NOMO-1 treated with DMSO at 0.1 percent for 48 hours (cell line): ENCODE data around the gene VPS16.

Experiments used
- DNase-seq: peaks from one replicate; lab custom pipeline; 2025; ENCODE audit not compliant: unreplicated experiment; lab: John Stamatoyannopoulos, UW

VPS16 gene

DNA sequence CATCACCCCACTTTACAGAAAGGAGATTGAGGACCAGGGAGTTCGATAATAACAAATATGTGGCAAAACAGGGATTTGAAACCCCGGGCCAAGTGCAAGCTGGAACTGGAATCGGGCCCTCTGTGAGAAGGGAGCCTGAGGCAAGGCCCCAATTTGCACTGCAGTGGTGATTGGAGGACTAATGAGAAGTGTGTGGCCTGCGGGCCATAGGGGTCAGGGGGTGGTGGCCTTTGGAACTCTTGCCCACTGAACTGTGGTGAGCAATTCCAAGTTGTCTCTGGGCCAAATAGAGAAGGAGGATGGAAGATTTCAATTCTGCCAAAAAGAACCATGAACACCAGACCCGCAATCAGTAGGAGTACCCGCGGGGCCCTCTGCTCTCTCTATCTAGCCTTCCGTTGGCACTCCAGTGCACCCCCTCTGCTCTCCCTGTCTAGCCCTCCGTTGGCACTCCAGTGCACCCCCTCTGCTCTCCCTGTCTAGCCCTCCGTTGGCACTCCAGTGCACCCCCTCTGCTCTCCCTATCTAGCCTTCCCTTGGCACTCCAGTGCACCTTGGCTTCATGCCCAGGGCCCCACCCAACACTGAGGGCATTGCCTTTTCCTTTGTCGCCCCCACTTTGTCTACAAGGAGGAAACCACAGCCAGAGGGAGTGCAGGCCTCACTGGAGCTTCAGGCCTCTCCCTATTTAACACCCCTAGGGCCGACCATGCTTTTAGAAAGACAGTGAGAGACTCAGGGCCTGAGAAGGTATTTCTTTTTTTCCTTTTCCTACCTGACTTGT lies 26.7 kb downstream of the VPS16 start:
- DNase-seq = no peak

DNA sequence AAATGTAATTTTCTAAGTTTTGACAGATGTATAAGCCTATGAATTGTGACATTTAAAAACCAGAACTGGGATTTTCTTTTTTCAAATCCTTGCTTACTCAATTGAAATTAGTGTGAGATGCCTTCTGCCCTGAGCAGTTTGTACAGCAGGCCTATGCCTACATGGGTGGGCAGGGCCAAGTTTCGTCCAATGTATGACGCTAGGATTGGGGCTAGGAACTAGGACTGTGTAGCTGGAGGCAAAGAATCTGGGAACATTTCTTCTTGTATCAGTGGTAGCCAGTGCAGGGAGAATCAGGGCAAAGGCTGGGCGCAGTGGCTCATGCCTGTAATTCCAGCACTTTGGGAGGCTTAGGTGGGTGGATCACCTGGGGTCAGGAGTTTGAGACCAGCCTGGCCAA lies 28.8 kb downstream of the VPS16 start:
- DNase-seq = no peak

DNA sequence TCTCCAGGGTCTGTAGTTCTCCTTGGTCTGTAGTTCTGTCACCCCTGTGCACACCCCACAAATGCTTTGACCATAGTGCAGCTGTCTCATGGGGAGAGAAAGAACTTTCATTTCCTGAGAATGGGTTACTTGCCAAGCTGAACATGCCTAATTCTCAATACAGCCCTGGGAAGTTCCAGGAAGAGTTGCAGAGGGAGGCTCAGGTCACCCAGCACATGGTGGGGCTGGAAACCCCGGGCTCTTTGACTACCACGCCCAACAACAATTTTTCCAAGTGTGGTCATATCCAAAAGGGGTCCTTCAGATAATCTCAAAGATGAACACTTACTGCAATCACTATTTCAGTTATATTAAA lies 30.5 kb downstream of the VPS16 start:
- no peak for DNase-seq

DNA sequence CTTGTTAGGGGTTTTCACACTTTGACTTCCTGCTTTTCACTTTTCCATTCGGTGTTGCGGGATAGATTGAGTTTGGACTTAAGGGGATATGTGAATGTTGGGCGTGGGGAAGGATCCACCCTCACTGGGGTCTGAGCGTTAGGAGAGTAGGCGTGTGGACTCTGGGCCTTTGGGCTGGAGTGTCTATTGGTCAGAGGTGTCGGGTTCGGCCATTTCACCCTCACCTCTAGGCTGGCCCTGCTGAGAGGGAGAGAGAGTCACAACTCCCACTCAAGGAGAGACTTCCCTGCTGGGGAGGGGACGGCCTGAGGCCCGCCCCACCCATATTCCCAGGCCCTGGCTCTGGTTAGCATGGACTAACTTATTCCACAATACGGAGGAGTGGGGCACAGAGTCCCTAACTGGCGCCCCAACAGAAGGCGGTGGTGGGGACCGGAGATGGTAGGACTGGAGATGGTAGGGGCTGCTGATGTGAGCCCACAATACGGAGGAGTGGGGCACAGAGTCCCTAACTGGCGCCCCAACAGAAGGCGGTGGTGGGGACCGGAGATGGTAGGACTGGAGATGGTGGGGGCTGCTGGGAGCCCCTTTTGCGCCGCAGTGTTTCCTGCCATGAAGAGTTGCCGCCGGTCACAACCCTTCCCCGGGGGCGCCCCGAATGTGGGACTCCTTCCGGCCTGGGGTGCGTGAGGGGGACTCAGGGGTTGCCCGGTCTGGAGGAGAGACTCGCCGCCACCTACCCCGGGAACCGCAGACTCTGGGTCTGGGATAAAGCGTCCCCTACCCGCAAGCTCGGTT lies 31.3 kb downstream of the VPS16 start:
- DNase-seq = no peak

DNA sequence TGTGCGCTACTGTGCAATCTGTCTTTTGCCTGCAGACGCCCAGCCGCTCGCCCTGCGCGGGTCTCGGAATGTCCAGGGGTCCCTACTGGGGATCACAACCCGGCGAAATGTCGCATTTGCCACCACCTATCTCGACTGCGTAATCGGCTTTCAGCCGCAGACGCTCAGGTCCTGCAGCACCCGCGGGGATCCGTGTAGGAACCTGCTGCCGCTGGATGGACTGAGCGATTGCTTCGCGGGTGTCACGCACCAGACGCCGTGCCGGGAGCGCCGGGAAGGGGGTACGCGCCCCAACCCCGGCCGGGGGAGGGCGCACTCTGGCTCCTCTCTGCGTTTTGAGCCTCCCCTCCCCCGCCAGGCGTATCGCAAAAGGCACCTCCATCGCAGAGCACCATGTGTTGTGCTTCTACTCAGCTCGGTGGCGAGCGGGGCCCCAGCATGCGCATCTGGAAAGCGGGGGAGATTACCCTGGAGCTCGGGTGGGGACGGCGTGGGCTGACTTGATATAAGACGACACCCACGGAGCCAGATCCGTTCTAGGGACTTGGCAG lies 32.0 kb downstream of the VPS16 start:
- peak; percentile 44 for DNase-seq

DNA sequence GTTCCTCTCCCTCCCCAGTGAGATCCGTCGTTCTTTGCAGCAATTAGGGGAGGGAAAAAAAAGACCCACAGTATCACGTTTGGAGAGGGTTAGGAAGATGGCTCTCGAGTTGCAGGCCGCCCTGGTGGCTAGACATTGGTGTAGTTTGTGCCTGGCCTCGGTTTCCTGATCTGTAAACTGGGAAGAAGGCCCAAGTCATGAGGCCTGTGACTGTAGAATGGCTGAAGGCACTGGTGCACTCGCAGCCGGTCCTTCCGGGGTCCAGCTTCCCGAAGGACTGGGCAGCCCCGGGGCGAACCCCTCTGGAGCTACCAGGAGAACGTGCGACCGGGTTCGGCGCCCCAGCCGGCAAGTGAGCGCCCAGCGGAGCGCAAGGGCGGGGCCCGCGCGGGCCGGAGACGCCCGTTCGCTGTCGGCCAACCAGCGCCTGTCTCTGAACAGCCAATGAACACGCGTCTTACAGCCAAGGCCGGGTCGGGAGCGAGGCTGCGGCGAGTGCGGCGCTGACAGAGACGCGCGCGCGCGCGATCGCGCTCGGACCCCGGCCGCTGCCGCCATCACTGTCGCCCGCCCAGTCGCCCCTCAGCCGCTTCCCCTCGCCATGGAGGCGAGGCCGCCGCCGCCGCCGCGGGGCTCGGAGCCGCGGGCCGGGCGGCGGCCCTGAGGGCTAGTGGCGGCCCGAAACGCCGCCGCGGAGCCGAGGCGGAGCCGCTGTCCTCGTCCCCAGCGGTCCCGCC lies 32.6 kb downstream of the VPS16 start, which contains the start of gene PTPRA:
Gene PTPRA (plus strand): TSS at position 472 of the 737 bp plus-strand sequence. CDS start 90,797 bp downstream, outside the sequence.
- peak; percentile 80 for DNase-seq

DNA sequence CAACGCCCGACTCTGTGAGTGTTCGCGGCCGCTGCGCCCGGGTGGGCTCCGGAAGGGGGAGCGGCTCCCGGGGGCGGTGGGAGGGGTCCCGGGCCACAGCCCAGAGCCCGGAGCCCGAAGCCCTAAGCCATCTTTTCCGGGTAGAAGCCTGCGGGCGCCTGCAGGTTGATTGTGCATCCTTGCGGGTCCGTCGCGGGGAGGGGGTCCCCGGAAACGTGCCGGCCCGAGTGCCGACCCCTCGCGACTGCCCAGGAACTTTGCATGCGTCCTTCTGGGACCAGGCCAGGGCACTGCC lies 33.1 kb downstream of the VPS16 start:
- no peak for DNase-seq

DNA sequence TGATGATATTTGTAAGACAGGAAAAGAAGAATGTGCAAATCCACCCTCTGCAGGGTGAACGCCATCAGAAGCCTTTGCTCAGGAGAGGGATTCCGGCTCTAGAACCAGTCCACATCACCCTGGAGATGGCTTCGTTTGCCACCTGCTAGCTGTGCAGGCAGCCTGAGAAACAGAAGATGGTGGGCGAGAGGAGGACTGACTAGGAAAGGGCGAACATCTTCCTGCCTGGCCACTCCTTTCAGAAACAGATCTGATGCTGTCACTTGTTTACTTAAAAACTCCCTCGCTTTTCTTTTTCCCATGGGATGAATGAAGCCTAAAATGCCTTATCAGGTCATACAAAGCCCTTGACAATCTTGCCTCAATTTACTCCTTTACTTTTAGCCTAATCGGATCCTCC lies 33.9 kb downstream of the VPS16 start:
- DNase-seq = no peak

DNA sequence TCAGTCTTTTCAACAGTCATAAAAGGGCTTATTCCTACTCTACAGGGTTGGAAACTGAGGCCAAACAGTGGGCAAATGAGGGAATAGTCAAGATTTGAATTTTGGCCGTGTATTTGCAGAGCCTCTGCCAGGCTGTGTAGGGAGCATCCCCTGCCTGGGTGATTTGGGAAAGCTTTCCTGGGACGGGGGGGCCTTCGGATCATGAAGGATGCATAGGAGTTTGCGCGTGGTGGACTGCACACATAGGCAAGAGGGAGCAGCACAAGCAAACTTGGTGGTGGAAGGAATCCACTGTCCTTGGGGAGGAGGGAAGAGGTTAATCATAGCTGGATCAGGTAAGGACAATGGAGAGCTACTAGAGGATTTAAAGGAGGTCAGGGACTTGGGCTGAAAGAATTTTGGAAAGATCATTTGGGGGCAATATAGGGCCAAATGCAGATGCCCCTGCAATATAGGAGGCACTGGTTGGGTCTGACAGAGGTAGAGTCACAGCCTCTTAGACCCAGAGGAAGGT lies 35.2 kb downstream of the VPS16 start:
- DNase-seq = no peak

DNA sequence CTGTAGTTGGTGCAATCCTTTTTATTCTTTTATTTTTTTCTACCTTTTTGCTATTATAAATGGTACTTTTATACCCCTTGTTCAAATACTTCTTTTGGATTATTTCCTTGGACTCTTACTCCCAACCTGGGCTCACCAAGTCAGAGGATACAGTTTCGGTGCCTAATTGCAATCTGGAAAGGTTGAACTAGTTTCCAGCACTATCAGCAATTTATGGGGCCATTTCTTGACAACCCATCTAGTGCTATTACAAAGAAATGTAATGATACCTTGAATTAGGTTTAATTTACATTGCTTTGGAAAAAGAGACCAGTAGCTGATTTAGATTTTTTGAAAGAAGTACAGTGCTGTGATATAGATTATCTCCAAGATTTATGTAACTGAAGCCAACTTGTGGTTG lies 38.0 kb downstream of the VPS16 start:
- DNase-seq = no peak

DNA sequence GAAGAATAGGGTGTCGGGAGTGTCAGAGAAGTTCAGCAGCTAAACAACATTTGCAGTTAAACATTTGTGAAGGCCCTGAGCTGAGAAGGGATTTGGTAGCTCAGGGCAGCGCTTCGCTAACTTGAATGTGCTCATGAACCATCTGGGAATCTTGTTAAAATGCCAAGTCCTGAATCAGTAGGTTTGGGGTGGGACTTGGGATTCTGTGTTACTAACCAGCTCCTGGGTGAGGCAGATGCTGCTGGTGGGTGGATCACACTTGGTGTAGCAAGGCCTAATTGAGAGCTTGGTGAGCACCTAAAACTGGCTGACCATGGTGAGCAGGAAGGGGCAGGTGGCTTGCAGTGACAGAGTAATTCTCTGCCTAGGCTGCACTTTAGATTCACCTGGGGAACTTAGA lies 38.6 kb downstream of the VPS16 start:
- DNase-seq = no peak

DNA sequence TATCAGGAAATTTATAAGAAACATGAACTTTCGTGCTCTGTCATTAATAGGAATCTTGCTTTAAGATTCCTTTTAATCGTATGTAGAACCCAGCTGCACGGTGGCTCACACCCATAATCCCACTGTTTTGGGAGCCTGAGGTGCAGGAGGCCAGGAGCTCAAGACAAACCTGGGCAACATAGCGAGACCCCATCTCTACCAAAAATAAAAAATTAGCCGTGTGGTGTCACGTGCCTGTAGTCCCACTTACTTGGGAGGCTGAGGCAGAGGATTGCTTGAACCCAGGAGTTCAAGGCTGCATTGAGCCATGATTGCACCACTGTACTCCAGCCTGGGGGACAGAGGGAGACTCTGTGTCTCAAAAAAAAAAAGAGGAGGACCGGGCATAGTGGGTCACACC lies 40.1 kb downstream of the VPS16 start:
- no peak for DNase-seq

DNA sequence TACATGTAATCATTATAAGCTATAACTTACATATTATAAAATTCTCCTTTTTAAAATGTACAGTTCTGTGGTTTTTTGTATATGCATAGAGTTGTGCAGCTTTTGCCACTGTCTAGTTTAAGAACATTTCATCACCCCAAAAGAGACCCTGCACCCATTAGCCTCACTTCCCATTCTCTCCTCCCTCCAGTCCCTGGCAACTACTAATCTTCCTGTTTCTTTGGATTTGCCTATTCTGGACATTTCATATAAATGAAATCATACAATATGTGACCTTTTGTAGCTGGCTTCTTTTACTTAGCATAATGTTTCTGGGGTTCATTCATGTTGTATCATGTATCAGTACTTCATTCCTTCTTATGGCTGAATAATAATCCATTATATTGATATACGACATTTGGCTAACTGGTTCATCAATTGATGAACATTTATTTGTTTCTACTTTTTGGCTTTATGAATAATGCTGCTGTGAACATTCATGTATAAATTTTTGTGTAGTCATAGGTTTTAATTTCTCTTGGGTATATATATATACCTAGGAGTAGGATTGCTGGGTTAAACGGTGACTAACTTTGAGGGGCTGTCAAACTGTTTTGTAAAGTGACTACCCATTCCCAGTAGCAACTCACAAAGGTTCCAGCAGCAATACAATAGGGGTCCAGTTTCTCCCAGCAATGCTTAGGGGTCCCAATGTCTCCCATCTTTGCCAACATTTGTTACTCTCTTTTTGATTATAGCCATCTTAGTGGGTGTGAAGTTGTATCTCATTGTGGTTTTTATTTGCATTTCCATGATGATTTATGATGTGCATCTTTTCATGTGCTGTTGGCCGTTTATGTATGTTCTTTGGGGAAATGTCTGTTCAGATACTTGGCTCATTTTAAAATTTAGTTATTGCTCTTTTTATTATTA lies 43.4 kb downstream of the VPS16 start:
- no peak for DNase-seq

DNA sequence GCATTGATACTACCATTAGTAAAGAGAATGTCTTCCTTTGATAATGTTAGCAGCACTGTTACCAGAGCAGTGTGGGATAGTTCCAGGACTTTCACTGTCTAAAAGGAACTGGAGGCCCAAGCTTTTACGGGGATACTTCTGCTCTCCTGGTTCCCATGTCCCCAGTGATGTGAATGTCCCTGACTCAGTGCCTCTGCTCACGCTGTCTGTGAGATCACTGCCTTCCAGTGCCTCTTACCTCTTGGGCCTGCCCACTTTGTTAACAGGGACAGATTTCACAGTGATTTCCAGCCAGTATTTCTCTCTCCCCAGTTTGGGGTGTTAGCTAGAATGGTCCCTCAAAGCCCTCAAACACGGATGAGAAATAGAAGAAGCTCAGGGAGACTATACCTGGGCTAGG lies 47.2 kb downstream of the VPS16 start:
- no peak for DNase-seq

DNA sequence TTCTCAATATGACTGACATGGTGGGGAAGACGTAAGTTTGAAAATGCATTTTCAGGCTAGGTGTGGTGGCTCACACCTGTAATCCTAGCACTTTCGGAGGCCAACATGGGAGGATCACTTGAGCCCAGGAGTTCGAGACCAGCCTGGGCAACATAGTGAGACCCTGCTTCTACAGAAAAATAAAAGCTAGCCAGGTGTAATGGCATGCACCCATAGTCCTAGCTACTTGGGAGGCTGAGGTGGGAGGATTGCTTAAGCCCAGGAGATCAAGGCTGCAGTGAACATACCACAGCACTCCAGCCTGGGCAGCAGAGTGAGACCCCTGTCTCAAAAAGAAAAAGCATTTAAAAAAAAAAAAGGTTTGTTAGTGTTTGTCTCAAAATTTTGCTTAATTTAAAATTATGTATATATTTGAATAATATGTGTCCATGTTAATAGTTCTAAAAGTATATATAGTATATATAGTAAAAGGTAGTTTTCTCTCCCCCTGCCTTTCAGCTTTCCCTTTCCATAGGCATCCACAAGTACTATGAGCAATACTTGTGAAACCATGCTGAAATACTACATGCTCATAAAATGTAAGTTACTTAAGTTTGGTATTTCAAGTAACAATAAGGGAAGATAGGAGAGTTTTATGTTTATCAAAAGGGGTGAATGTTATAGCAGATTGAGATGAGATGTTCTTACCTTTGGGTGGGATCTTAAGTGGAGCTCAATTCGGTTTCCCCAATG lies 47.8 kb downstream of the VPS16 start:
- DNase-seq = no peak

DNA sequence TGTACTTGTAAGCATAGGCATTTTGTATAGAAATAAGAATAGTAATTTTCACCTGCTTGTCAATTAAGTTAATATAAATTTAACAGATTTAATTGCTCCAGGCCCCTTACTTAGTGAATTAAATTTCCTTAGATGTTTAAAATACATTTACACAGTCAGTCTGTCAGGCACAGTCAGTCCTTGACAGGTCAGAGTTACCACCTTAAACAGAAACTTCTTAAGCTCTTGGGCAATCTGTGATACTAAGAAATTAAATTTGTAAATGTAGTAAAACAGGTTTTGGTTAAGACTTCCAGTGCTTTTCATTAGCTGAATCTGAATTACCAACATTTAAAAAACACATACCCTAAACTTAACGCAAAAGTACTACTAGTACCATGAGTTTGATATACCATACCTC lies 48.7 kb downstream of the VPS16 start:
- DNase-seq = no peak

DNA sequence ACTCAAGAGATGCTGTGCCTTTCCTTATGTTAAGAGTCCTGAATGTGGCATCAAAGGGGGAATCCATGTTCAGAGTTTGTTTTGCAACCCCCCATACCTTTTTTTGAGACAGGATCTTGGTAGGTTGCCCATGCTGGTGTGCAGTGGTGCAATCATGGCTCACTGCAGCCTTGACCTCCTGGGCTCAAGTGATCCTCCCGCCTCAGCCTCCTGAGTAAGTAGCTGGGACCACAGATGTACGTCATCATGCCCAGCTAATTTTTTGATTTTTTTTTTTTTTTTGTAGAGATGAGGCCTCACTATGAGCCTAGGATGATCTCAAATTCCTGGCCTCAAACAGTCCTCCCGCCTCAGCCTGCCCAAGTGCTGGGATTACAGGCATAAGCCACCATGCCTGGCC lies 49.3 kb downstream of the VPS16 start:
- DNase-seq = no peak

DNA sequence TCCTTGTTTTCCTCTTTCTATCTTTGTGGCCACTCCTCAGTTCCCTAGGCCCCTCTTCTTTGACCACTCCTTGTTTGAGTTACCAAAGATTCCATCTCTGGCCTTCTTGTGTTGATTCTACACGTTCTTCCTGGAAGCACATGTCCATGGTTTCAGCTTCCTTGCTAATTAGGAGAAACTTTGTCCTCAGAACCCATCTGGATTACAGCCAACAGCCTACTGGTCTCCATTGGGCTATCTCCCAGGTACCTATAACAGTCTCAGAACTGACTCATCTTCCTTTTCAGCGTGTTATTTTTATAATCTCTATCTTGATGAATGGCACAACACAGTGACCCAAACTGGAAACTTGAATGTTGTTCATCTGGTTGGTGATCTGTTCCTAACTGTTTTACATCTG lies 50.2 kb downstream of the VPS16 start:
- no peak for DNase-seq

DNA sequence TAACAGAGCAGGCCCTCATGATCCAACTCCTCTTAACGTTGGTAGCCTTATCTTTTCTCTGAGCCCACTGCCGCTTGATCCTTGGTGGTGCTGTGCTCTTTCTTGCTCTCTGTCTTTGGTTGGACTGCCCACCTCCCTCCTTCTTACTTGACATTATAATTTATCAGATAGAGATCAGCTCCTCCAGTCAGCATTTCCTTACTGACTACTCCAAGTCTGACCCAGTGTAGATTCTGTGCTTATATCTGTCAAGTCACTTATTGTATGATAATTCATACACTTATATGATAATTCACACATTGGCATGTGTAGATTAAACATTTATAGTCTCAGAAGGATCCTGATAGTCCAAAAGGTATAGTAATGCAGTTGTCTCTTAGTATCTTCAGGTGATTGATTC lies 50.8 kb downstream of the VPS16 start:
- DNase-seq = no peak

DNA sequence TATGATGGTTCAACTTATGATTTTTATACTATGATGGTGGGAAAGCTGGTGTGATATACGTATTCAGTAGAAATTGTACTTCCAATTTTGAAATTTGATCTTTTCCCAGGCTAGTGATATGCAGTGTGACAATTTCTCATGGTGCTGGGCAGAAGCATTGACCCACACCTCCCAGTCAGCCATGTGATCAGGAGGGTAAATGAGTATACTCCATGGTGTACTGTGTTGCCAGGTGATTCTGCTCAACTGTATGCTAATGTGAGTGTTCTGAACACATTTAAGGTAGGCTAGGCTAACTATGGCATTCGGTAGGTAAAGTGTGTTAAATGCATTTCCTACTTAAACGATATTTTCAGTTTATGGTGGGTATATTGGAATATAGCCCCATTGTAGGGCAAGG lies 51.8 kb downstream of the VPS16 start:
- DNase-seq = no peak
